Coronary artery (tissue), 2 donors: Measurements from ENCODE around the gene ELF2.
"Not testable (repeated sequence)": the region's sequence is repeated elsewhere in the genome, so short reads cannot be mapped to it uniquely, and the experiment has no call there.

Experiments used
- DNase-seq: peaks from one replicate; pipeline ENCODE4 v3.0.0-alpha.2; 2017; ENCODE audit warnings: low spot score
- H3K27ac ChIP-seq, 2 donors: fragments of 200-600 bp; sonication (generic); one replicate each; pipeline ENCODE4 v1.5.1; 2016 to 2019
- H3K4me3 ChIP-seq: fragments of 200-600 bp; sonication (generic); 2 replicates; pipeline ENCODE4 v1.5.1; 2016; ENCODE audit warnings: mild to moderate bottlenecking, moderate library complexity
- CTCF ChIP-seq: fragments of 200-600 bp; sonication (generic); IDR thresholded peaks from one replicate; pipeline ENCODE4 v1.5.1; 2019; ENCODE audit warnings: antibody characterized with exemption

ELF2 gene

GRCh38 chr4:139017861-139018260 lies 159.2 kb downstream of the ELF2 start:
- no peak for DNase-seq
- TF ChIP-seq CTCF, result no peak
- no peak overlapping the region for H3K4me3 ChIP-seq
- H3K27ac ChIP-seq, result no peak overlapping the region

DNA sequence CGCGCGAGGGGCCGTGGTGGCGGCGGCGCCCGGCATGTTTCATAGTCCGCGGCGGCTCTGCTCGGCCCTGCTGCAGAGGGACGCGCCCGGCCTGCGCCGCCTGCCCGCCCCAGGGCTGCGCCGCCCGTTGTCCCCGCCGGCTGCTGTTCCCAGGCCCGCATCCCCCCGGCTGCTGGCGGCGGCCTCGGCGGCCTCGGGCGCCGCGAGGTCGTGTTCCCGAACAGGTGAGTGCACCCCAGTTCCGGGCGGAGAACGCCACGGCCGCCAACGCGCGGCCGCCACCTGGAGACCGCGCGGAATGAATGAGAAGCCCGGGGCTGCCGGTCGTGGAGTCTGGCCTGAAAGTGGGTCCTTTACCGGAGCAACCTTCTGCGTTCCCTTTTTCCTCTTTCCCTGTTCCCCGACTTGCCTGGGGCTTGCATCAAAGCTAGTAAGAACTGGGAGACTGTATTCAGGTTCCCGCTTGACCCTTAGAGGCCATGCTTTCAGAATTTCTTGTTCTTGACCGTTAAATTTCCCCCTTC lies 161.0 kb downstream of the ELF2 start:
- peak; percentile 77 for DNase-seq
- H3K4me3 ChIP-seq, result peak overlapping the region; percentile 96
- no peak for TF ChIP-seq CTCF
- H3K27ac ChIP-seq, result peak overlapping the region; percentile 96

- peak within 1 kb of the TSS; percentile 96 for H3K27ac ChIP-seq
- peak; percentile 92 for DNase-seq
- TF ChIP-seq CTCF, result no peak
Measured at GRCh38 chr4:139015269-139015947, 161.6 kb downstream of the ELF2 start, which contains the start of gene NOCT. Gene NOCT, plus strand, starts transcription at chr4:139015781. Its CDS starts 201 bp downstream, at chr4:139015982.

DNA sequence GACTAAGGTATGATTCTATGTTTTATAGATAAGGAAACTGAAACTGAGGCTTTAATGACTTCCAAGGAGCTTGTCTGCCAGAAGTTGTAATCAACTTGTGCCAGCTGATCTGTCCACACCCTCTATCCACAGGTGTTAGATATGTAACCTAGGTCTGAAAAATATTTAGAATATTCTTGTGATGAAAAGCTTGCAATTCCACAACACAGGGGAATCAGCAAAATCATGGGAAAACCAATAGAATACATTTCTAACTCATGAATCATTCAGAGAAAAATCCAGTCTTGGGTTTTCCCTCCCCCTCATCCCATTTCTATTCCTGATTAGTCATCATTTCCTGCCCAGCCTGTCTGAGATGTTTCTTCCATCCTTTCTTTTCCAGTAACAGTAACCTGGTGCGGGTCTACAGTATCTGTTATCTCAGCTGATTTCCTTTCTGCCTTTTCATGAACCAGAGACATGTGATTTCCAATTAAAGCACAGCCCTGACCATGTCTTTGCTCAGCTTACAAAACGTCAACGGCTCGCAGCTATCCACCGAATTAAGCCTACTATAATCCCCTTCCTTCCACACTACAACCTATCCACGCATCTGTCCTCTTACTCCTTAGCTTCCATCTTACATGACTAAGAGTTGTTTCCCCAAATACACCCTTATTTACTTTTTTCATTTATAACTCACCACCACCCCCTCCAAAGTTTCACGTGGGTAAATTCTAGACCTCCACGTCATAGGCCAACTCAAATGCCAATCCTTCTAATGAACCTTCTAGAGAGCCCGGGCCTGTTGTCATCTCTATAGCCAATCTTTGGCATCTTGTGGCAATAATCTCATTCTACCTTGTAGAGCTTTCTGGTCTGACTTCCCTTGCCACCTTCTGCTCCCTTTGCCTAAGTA lies 162.4 kb downstream of the ELF2 start:
- DNase-seq, result no peak
- TF ChIP-seq CTCF, result no peak
- Histone ChIP-seq H3K4me3 (peak overlapping the region; percentile 96), H3K27ac (peak overlapping the region; percentile 96)

More at GRCh38 chr4:139015269-139015947, 161.6 kb downstream of the ELF2 start, which contains the start of gene NOCT:
- peak within 1 kb of the TSS; percentile 96 for H3K4me3 ChIP-seq

DNA sequence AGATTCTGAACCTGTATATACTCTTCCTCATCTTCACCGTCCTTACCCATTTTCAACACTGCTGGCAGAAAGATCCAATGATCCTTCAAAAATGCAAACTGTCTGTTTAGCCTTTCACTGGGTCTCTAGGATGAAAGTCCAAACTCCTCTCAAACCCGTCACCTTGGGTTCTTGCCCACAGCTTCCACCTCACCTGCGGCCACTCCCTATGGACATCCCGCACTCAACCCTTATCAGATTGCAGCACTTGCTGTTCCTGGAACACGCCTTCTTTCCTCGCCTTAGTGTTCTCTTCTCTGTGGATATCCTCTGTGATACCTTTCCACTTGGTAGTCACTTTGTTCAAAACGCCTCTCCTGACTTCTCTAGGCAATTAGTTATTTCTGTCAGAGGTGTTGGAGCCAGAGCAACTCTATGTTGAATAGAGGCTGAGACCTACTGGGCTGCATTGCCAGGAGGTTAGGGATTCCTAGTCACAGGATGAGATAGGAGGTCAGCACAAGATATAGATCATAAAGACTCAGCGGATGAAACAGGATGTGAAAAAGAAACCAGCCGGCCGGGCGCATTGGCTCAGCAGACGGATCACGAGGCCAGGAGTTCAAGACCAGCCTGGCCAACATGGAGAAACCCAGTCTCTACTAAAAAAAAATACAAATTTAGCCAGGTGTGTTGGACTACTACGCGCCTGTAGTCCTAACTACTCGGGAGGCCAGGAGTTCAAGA lies 165.6 kb downstream of the ELF2 start:
- Histone ChIP-seq H3K27ac (no peak overlapping the region), H3K4me3 (no peak overlapping the region)
- TF ChIP-seq CTCF, result no peak
- no peak for DNase-seq

DNA sequence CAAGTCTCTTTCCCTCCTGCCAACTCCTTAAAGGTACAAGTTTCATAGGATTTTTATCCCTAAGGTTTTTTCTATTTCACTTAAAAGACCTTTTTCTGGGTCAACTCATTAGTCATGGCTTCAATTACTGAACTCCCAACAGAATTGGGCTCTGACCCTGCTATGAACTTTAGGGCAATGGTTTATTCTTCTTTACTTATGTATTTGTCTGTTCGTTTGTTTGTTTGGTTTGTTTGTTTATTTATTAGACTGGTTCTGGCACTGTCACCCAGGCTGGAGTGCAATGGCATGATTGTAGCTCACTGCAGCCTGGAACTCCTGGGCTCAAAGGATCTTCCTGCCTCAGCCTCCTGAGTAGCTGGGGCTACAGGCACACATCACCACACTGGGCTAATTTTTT lies 167.3 kb downstream of the ELF2 start:
- no peak for DNase-seq
- Histone ChIP-seq H3K27ac (no peak overlapping the region), H3K4me3 (no peak overlapping the region)
- no peak for TF ChIP-seq CTCF

DNA sequence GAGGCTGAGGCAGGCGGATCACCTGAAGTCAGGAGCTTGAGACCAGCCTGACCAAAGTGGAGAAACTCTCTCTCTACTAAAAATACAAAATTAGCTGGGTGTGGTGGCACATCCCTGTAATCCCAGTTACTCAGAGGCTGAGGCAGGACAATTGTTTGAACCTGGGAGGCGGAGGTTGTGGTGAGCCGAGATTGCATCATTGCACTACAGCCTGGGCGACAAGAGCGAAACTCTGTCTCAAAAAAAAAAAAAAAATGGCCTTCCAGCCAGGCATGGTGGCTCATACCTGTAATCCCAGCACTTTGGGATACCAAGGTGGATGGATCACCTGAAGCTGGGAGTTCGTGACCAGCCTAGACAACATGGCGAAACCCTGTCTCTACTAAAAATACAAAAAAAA lies 168.7 kb downstream of the ELF2 start:
- DNase-seq, H3K27ac ChIP-seq, H3K4me3 ChIP-seq: not testable (repeated sequence)
